ENCODE results near the gene ZRANB3. TPM values are rescaled to one million over a fixed set of nuclear protein-coding genes. Genes with fewer than 3 reads are reported as not detected.

ZRANB3 gene
- total RNA-seq, 3 donors from 2014 or later = 4.9 to 7.3 (median 5.0) TPM

DNA sequence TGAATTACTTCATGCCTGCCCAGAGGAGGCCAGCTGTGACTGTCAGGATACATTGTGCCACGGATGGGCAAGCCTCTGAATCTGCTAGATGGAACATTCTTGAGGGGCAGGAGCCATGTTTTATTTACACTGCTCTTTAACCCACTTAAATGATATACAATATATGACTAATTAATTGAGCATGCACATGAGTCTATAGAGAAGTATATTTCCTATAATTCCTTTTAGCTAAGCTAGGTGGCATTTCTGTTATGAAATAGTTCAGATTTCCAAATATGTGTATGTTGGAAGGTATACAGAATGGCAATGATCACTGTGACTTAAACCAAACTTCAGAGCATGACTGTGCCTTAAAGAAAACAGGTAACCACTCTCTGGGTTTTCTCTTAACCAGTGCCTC lies 347.2 kb downstream of the ZRANB3 start:
- intact Hi-C loops (cut with DNase I, micrococcal nuclease) = no loop called here
- Histone ChIP-seq H3K36me3 (ENCODE audit: low read depth) (no peaks in the 10 kb centered on the region), H3K4me1 (ENCODE audit: low read depth) (no peaks in the 10 kb centered on the region), H3K9me3 (no peaks in the 10 kb centered on the region), H3K4me3 (no peak overlapping the region)
- ATAC-seq (no peak), DNase-seq (no peak)
- TF ChIP-seq, protein P1, sequence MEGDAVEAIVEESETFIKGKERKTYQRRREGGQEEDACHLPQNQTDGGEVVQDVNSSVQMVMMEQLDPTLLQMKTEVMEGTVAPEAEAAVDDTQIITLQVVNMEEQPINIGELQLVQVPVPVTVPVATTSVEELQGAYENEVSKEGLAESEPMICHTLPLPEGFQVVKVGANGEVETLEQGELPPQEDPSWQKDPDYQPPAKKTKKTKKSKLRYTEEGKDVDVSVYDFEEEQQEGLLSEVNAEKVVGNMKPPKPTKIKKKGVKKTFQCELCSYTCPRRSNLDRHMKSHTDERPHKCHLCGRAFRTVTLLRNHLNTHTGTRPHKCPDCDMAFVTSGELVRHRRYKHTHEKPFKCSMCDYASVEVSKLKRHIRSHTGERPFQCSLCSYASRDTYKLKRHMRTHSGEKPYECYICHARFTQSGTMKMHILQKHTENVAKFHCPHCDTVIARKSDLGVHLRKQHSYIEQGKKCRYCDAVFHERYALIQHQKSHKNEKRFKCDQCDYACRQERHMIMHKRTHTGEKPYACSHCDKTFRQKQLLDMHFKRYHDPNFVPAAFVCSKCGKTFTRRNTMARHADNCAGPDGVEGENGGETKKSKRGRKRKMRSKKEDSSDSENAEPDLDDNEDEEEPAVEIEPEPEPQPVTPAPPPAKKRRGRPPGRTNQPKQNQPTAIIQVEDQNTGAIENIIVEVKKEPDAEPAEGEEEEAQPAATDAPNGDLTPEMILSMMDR (IDR thresholded peaks at IDR 0.05) = no peak

DNA sequence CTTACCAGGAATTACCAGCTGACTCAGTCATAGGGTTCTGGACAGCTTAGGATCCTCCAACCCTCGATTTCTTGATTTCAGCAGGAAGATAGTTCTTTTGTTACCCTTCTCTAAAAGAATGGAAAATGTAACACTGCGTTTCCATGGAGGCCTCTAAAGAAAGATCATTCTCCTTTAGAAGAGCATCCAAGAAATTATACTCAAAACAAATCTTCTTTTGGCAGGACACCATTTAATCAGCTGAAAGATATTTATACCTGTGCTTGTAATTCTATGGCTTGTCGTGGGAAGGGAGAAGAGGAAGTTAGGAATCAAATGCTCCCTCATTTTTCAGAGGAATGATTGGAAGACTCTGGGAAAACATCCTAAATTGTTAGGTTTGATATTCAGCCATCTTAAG lies 348.4 kb downstream of the ZRANB3 start:
- intact Hi-C loops (cut with DNase I, micrococcal nuclease) = no loop called here

DNA sequence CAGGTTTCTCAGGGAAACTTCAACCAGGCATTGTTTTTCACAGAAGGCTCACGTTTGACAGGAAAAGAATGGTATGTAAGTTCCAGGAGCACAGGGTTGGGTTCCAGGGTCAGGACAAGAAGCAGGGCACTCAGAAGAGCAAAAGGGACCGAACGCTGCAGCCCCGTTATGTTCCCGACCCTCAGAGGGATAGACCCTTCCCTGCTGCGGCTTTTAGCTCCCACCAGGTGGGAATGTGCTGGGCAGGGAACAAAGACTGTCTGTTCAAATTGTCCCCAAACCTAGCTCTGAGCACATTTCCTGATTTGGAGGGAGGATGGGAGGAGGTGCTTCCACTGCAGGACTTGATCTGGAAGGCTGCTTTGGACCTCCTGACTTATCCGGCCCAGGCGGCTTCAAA lies 348.8 kb downstream of the ZRANB3 start:
- ATAC-seq (no peak), DNase-seq (no peak)
- intact Hi-C loops (cut with DNase I, micrococcal nuclease) = no loop called here
- Histone ChIP-seq H3K36me3 (ENCODE audit: low read depth) (no peaks in the 10 kb centered on the region), H3K9me3 (peaks cover 3% of the 10 kb centered on the region), H3K4me3 (no peak overlapping the region), H3K4me1 (ENCODE audit: low read depth) (no peaks in the 10 kb centered on the region)
- TF ChIP-seq, protein P1 (IDR thresholded peaks at IDR 0.05) = no peak

More for the DNA sequence above, 348.4 kb downstream of the ZRANB3 start:
- ATAC-seq (no peak), DNase-seq (no peak)
- Histone ChIP-seq H3K36me3 (ENCODE audit: low read depth) (no peaks in the 10 kb centered on the region), H3K4me3 (no peak overlapping the region), H3K9me3 (no peaks in the 10 kb centered on the region), H3K4me1 (ENCODE audit: low read depth) (no peaks in the 10 kb centered on the region)
- TF ChIP-seq, protein P1 (IDR thresholded peaks at IDR 0.05) = no peak

DNA sequence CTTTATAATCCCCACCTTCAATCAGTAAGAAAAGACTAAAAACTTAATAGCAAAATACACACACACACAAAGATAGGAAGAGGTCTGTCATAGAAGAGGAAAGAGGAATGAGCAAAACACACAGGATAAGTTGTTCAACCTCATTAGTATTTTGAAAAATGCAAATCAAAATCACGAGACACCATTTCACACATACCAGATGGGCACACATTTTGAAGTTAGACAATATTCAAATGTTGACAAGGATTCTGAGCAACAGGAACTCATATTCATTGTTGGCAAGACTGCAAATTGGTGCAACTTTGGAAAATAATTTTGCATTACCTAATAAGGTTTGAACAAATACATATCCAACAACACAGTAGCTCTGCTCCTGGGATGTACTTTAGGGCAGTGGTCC lies 351.3 kb downstream of the ZRANB3 start:
- ATAC-seq (no peak), DNase-seq (no peak)
- no peaks in the 10 kb centered on the region for H3K4me1 ChIP-seq (ENCODE audit: low read depth)
- H3K9me3 ChIP-seq = peaks cover 3% of the 10 kb centered on the region
- TF ChIP-seq, protein P1 (IDR thresholded peaks at IDR 0.05) = no peak
- intact Hi-C loops (cut with DNase I, micrococcal nuclease) = no loop called here
- no peak overlapping the region for H3K4me3 ChIP-seq
- no peaks in the 10 kb centered on the region for H3K36me3 ChIP-seq (ENCODE audit: low read depth)

DNA sequence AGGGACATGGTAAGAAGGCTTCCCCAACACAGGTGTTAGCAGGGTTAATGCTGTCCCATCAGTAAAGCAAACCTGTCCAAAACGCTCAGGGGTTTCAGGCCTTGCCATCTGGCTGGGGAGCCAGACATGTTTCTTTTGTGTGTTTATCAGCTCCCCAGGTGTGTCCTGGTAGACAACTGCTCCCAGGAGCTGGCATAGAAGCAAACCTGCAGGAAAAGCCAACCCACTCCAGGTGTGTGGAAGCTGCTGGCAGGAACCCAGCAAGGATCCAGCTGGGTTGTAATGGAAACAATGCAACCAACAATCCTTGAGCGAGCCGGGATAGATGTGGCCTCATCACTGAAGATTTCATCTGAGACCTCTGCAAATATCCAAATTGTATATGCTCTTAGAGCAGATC lies 355.8 kb downstream of the ZRANB3 start:
- DNase-seq = no peak
- Histone ChIP-seq H3K36me3 (ENCODE audit: low read depth) (no peaks in the 10 kb centered on the region), H3K4me3 (no peak overlapping the region), H3K9me3 (peaks cover 3% of the 10 kb centered on the region), H3K4me1 (ENCODE audit: low read depth) (no peaks in the 10 kb centered on the region)
- intact Hi-C loops (cut with DNase I, micrococcal nuclease) = no loop called here
- ATAC-seq = no peak
- TF ChIP-seq, protein P1 (IDR thresholded peaks at IDR 0.05) = no peak

DNA sequence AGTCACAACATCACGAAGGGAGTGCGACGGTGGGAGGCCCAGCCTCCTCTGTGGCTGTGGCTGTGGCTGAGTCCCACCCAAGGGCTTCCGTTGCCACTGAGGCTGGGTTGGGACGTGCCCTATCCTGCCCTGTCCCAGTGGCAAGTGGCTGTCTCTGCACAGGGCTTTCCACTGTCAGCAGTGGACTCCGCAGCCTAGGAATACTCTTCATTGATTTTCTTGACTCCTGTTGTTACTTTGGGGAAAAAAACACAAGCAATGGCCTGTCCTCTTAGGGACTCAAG lies 356.3 kb downstream of the ZRANB3 start:
- no peak overlapping the region for H3K4me3 ChIP-seq
- intact Hi-C loops (cut with DNase I, micrococcal nuclease) = no loop called here
- no peaks in the 10 kb centered on the region for H3K4me1 ChIP-seq (ENCODE audit: low read depth)
- peaks cover 3% of the 10 kb centered on the region for H3K9me3 ChIP-seq
- TF ChIP-seq, protein P1 (IDR thresholded peaks at IDR 0.05) = no peak
- no peaks in the 10 kb centered on the region for H3K36me3 ChIP-seq (ENCODE audit: low read depth)
- ATAC-seq = no peak
- DNase-seq = no peak

All from mucosa of descending colon (tissue), 3 donors.